GM12874 (cell line): Measurements from ENCODE around the gene PPP2R5D.

ENCODE experiments used
- CTCF ChIP-seq: IDR thresholded peaks from 2 replicates; pipeline ENCODE4 v1.5.1; 2011; ENCODE audit warnings: low read depth, mild to moderate bottlenecking, control low read depth, low read length, moderate library complexity; ENCODE audit not compliant: insufficient read depth

The PPP2R5D gene

GRCh38 chr6:42984001-42984923 is at the start of gene PPP2R5D:
Gene PPP2R5D (plus strand): TSS chr6:42984570. CDS start chr6:42984678, 108 bp downstream.
- TF ChIP-seq CTCF: no peak

- no peak for TF ChIP-seq CTCF
Observed at GRCh38 chr6:42935322-42935721, 49.0 kb upstream of the PPP2R5D start.

GRCh38 chr6:42936398-42936797 is 48.0 kb upstream of the PPP2R5D start:
- TF ChIP-seq CTCF: no peak

GRCh38 chr6:42937548-42938427 is 46.6 kb upstream of the PPP2R5D start:
- TF ChIP-seq CTCF: no peak

- TF ChIP-seq CTCF: no peak
Observed at GRCh38 chr6:42938428-42938796, 46.0 kb upstream of the PPP2R5D start.

- TF ChIP-seq CTCF: no peak
Observed at GRCh38 chr6:42938987-42939809, 45.2 kb upstream of the PPP2R5D start.

- no peak for TF ChIP-seq CTCF
Observed at GRCh38 chr6:42939810-42940167, 44.6 kb upstream of the PPP2R5D start.
